Heart right ventricle (tissue), 16 donors: ENCODE results near the gene NEB. TPM values are rescaled to one million over a fixed set of nuclear protein-coding genes. Genes with fewer than 3 reads are reported as not detected.

ENCODE experiments used
- ATAC-seq, 8 donors: fragments of 200-7000 bp; cut with Tn5 transposase; one replicate each; pipeline ENCODE4 v1.9.1; 2020; ENCODE audit warnings: mild to moderate bottlenecking in 8 of 8, moderate library complexity in 8 of 8, moderate number of reproducible peaks in 1 of 8
- DNase-seq, 2 donors: peaks; one replicate each; pipeline ENCODE4 v3.0.0-alpha.2; 2020
- H3K27ac ChIP-seq, 10 donors: fragments of 200-600 bp; sonication (generic) in 2 of 10; one replicate each; pipeline versions ENCODE4 v1.5.0 to v1.8.0; 2020 to 2022; ENCODE audit warnings: mild to moderate bottlenecking in 3 of 10
- H3K27me3 ChIP-seq, 7 donors: fragments of 200-600 bp; one replicate each; pipeline ENCODE4 v1.8.0; 2021 to 2022; ENCODE audit warnings: mild to moderate bottlenecking in 2 of 7
- H3K36me3 ChIP-seq, 9 donors: fragments of 200-600 bp; sonication (generic) in 1 of 9; one replicate each; pipeline versions ENCODE4 v1.5.0 to v1.8.0; 2020 to 2022; ENCODE audit warnings: mild to moderate bottlenecking in 2 of 9
- H3K4me1 ChIP-seq, 9 donors: fragments of 200-600 bp; sonication (generic) in 1 of 9; one replicate each; pipeline versions ENCODE4 v1.5.0 to v1.8.0; 2020 to 2022; ENCODE audit warnings: mild to moderate bottlenecking in 4 of 9
- H3K4me3 ChIP-seq, 10 donors: fragments of 200-600 bp; sonication (generic) in 2 of 10; one replicate each; pipeline versions ENCODE4 v1.5.0 to v1.8.0; 2020 to 2022; ENCODE audit warnings: mild to moderate bottlenecking in 7 of 10, moderate library complexity in 2 of 10
- H3K9me3 ChIP-seq, 11 donors: fragments of 200-600 bp in 10 of 11; sonication (generic) in 2 of 11; one replicate each; pipeline versions ENCODE4 v1.5.0 to v1.8.0; 2013 to 2022; ENCODE audit warnings: mild to moderate bottlenecking in 2 of 11, control low read depth in 1 of 11, moderate library complexity in 1 of 11
- CTCF ChIP-seq, 9 donors: fragments of 200-600 bp; sonication (generic) in 2 of 9; IDR thresholded peaks; one replicate each; pipeline versions ENCODE4 v1.5.0 to v1.8.0; 2021 to 2022; ENCODE audit warnings: antibody characterized with exemption in 9 of 9, mild to moderate bottlenecking in 5 of 9, moderate library complexity in 1 of 9
- WGBS, 2 donors: extraction: QIAGEN DNeasy Blood & Tissue Kit; methylation state at CpG; one replicate each; pipeline ENCODE4 v1.1.7; 2013; ENCODE audit warnings: inconsistent platforms in 1 of 2; 5-methylcytosine and 5-hydroxymethylcytosine counted together
- intact Hi-C, 10 donors: fragments of 100-400 bp; cut with DNase I; formaldehyde crosslinking; loops; one replicate each; pipeline versions ENCODE4 v1.11.1 to v1.14.2; 2022
- polyA plus RNA-seq, 2 donors: library from polyadenylated mRNA; stranded (reverse); fragments of 200-250 nt; gene quantifications; one replicate each; pipeline ENCODE4 v1.2.3, GENCODE V29; 2013
- total RNA-seq, 10 donors: library from RNA; stranded (reverse); fragmentation: NEBNext Ultra II Directional in 3 of 10; extraction: Animal tissue kit (Norgen Biotek cat#: 25700) in 3 of 10; gene quantifications; one replicate each; pipeline versions ENCODE4 v1.2.1 to v1.2.4, GENCODE V29; 2021 to 2023
- donor health status: Arrhythmogenic right ventricular cardiomyopathy.
- donor health status: ischemic (EF 13 %, LVEDD 7.1; RV severe dilation, severe dysfunction).
- donor health status: healthy with polysubstance abuse.
- donor health status: DM: no; HTN: yes; CAD: no.
- donor health status: DM: no; HTN: no; CAD: no.
- donor health status: ischemic (EF 25% LVEDD 6.9; RV normal size, moderate dysfunction).
- donor health status: ischemic (EF 25% LVEDD 5.7; RV mildly dilated, moderate dysfunction).
- donor health status: healthy.
- donor health status: DM: yes; HTN: yes; CAD: no.
- donor health status: Ischemic cardiomyopathy.
- donor health status: ischemic (EF 35%, LVEDD 5.7; RV mildly dilated, moderate dysfunction).
- donor health status: nonischemic (EF 11% LVEDD 7.7; RV severe dilation, severe dysfunction).
- donor health status: DM: yes; HTN: yes; CAD: no.
- donor health status: PGD.
- donor health status: ischemic (EF 29% LVEDD 5.4; RV normal size, mild dysfunction).
- donor health status: nonischemic (EF 23%, LVEDD 6.1; RV moderate dilation, normal function).

NEB gene
- total and polyA plus RNA-seq, 12 donors, result 0.32 to 19.4 (median 3.8) TPM

- no peak for TF ChIP-seq CTCF (IDR thresholded peaks at IDR 0.05)
- no peaks in the 10 kb centered on the region for H3K36me3 ChIP-seq
- H3K4me1 ChIP-seq, result peaks cover 0 to 21% (median 9%) of the 10 kb centered on the region in 9 donors
- no peak overlapping the region for H3K4me3 ChIP-seq
- H3K27me3 ChIP-seq, result no peaks in the 10 kb centered on the region
- WGBS, 2 donors, result 56% methylated on average over 7 of the region's 7 CpGs
- H3K9me3 ChIP-seq, result no peaks in the 10 kb centered on the region
- ATAC-seq (peak in 1 of 8 donors; percentile 66), DNase-seq (no peak)
- intact Hi-C loops, result no loop called here
- no peak overlapping the region for H3K27ac ChIP-seq
Observed at GRCh38 chr2:151670346-151670745, 63.9 kb downstream of the NEB start.

- H3K36me3 ChIP-seq, result no peaks in the 10 kb centered on the region
- DNase-seq, result no peak
- peaks cover 0 to 21% (median 9%) of the 10 kb centered on the region in 9 donors for H3K4me1 ChIP-seq
- 53 to 57% methylated on average over 6 of the region's 6 CpGs for WGBS, 2 donors
- intact Hi-C loops, result no loop called here
- H3K9me3 ChIP-seq, result no peaks in the 10 kb centered on the region
- ATAC-seq, result peak in 4 of 8 donors; percentile 8 to 75 (median 42)
- no peak for TF ChIP-seq CTCF (IDR thresholded peaks at IDR 0.05)
- H3K27ac ChIP-seq, result no peak overlapping the region
- H3K4me3 ChIP-seq, result no peak overlapping the region
- H3K27me3 ChIP-seq, result no peaks in the 10 kb centered on the region
Observed at GRCh38 chr2:151669585-151670081, 64.6 kb downstream of the NEB start.

- no peak for TF ChIP-seq CTCF (IDR thresholded peaks at IDR 0.05)
- Histone ChIP-seq H3K9me3 (no peaks in the 10 kb centered on the region), H3K4me3 (no peak overlapping the region), H3K4me1 (peaks cover 0 to 21% (median 9%) of the 10 kb centered on the region in 9 donors), H3K27me3 (no peaks in the 10 kb centered on the region), H3K36me3 (no peaks in the 10 kb centered on the region), H3K27ac (no peak overlapping the region)
- intact Hi-C loops, result no loop called here
- 95 to 97% methylated on average over 5 of the region's 5 CpGs for WGBS, 2 donors
- DNase-seq, result no peak
- no peak for ATAC-seq
Observed at GRCh38 chr2:151668737-151669136, 65.5 kb downstream of the NEB start.

GRCh38 chr2:151665959-151666358, 68.3 kb downstream of the NEB start:
- intact Hi-C loops, result no loop called here
- no peak for TF ChIP-seq CTCF (IDR thresholded peaks at IDR 0.05)

More at GRCh38 chr2:151665959-151666358, 68.3 kb downstream of the NEB start:
- Histone ChIP-seq H3K4me3 (no peak overlapping the region), H3K27me3 (no peaks in the 10 kb centered on the region), H3K4me1 (peaks cover 0 to 14% (median 9%) of the 10 kb centered on the region in 9 donors), H3K9me3 (no peaks in the 10 kb centered on the region), H3K36me3 (no peaks in the 10 kb centered on the region), H3K27ac (no peak overlapping the region)
- no peak for DNase-seq
- WGBS, 2 donors, result 65 to 78% methylated on average over 3 of the region's 3 CpGs
- no peak for ATAC-seq
